Measurements from ENCODE around the gene ZFAND6. TPM values are rescaled to one million over a fixed set of nuclear protein-coding genes. Genes with fewer than 3 reads are reported as not detected.
"Not testable (repeated sequence)": the region's sequence is repeated elsewhere in the genome, so short reads cannot be mapped to it uniquely, and the experiment has no call there.

Gene ZFAND6
- total RNA-seq, 1 donor from 2014 or later: 272 TPM

GRCh38 chr15:80099241-80099640, 39.8 kb downstream of the ZFAND6 start:
- no peak for DNase-seq

GRCh38 chr15:80099662-80100061, 40.2 kb downstream of the ZFAND6 start:
- not testable (repeated sequence) for DNase-seq

- no peak for DNase-seq
Measured at GRCh38 chr15:80100247-80100646, 40.8 kb downstream of the ZFAND6 start.

- no peak for DNase-seq
Measured at GRCh38 chr15:80105193-80105592, 45.7 kb downstream of the ZFAND6 start.

- no peak for DNase-seq
Measured at GRCh38 chr15:80105595-80105994, 46.1 kb downstream of the ZFAND6 start.

GRCh38 chr15:80106051-80106450, 46.6 kb downstream of the ZFAND6 start:
- no peak for DNase-seq

- DNase-seq: no peak
Measured at GRCh38 chr15:80107204-80107603, 47.7 kb downstream of the ZFAND6 start.

- peak; percentile 5 for DNase-seq
Measured at GRCh38 chr15:80107774-80108173, 48.3 kb downstream of the ZFAND6 start.

- no peak for DNase-seq
Measured at GRCh38 chr15:80109388-80109787, 49.9 kb downstream of the ZFAND6 start.

- DNase-seq: no peak
Measured at GRCh38 chr15:80110920-80111319, 51.4 kb downstream of the ZFAND6 start.

- no peak for DNase-seq
Measured at GRCh38 chr15:80114114-80114513, 54.6 kb downstream of the ZFAND6 start.

GRCh38 chr15:80115021-80115420, 55.5 kb downstream of the ZFAND6 start:
- DNase-seq: no peak

GRCh38 chr15:80118956-80119355, 59.5 kb downstream of the ZFAND6 start:
- no peak for DNase-seq

GRCh38 chr15:80120636-80121035, 61.2 kb downstream of the ZFAND6 start:
- no peak for DNase-seq

GRCh38 chr15:80121546-80121945, 62.1 kb downstream of the ZFAND6 start:
- DNase-seq: peak; percentile 5

- no peak for DNase-seq
Measured at GRCh38 chr15:80123034-80123433, 63.6 kb downstream of the ZFAND6 start.

GRCh38 chr15:80127253-80127652, 67.8 kb downstream of the ZFAND6 start:
- not testable (repeated sequence) for DNase-seq

GRCh38 chr15:80127911-80128310, 68.4 kb downstream of the ZFAND6 start:
- no peak for DNase-seq

GRCh38 chr15:80132382-80132781, 72.9 kb downstream of the ZFAND6 start:
- DNase-seq: no peak

- no peak for DNase-seq
Measured at GRCh38 chr15:80136854-80137253, 77.4 kb downstream of the ZFAND6 start.

- no peak for DNase-seq
Measured at GRCh38 chr15:80138961-80139360, 79.5 kb downstream of the ZFAND6 start.

GRCh38 chr15:80140909-80141308, 81.4 kb downstream of the ZFAND6 start:
- no peak for DNase-seq

GRCh38 chr15:80141916-80142598, 82.6 kb downstream of the ZFAND6 start:
- no peak for DNase-seq

GRCh38 chr15:80142646-80143045, 83.2 kb downstream of the ZFAND6 start:
- no peak for DNase-seq

GRCh38 chr15:80151148-80151547, 91.7 kb downstream of the ZFAND6 start:
- DNase-seq: no peak
